ENCODE measurements around the gene HECW1. TPM values are rescaled to one million over a fixed set of nuclear protein-coding genes. Genes with fewer than 3 reads are reported as not detected.
A peak's percentile ranks its signal among the peaks of the same experiment; 100 is the strongest.

Gene HECW1
- total RNA-seq, 1 donor, result 2.9 TPM

GRCh38 chr7:43260980-43261878 lies 148.8 kb downstream of the HECW1 start:
- H3K4me1 ChIP-seq (ENCODE audit: insufficient read depth, low read length), result no peaks in the 10 kb centered on the region
- H2AFZ ChIP-seq (ENCODE audit: low read length), result no peak overlapping the region
- no peaks in the 10 kb centered on the region for H3K79me2 ChIP-seq (ENCODE audit: insufficient read depth, low read length)
- TF ChIP-seq, protein P1, sequence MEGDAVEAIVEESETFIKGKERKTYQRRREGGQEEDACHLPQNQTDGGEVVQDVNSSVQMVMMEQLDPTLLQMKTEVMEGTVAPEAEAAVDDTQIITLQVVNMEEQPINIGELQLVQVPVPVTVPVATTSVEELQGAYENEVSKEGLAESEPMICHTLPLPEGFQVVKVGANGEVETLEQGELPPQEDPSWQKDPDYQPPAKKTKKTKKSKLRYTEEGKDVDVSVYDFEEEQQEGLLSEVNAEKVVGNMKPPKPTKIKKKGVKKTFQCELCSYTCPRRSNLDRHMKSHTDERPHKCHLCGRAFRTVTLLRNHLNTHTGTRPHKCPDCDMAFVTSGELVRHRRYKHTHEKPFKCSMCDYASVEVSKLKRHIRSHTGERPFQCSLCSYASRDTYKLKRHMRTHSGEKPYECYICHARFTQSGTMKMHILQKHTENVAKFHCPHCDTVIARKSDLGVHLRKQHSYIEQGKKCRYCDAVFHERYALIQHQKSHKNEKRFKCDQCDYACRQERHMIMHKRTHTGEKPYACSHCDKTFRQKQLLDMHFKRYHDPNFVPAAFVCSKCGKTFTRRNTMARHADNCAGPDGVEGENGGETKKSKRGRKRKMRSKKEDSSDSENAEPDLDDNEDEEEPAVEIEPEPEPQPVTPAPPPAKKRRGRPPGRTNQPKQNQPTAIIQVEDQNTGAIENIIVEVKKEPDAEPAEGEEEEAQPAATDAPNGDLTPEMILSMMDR (IDR thresholded peaks at IDR 0.05; ENCODE audit: extremely low read depth, low read depth, low read length), result peak; percentile 99
- H3K4me3 ChIP-seq (ENCODE audit: insufficient read depth, low read length), result no peak overlapping the region
- no peak overlapping the region for H3K4me2 ChIP-seq (ENCODE audit: insufficient read depth, low read length)
- DNase-seq (ENCODE audit: insufficient read length, low spot score, missing footprints), result peak; percentile 44
- no peaks in the 10 kb centered on the region for H3K9me3 ChIP-seq (ENCODE audit: low read depth, low read length)
- H3K36me3 ChIP-seq (ENCODE audit: insufficient read depth, low read length), result no peaks in the 10 kb centered on the region
- no peak overlapping the region for H3K27ac ChIP-seq (ENCODE audit: low read depth, low read length)
- no peaks in the 10 kb centered on the region for H4K20me1 ChIP-seq (ENCODE audit: insufficient read depth, low read length)
- H3K27me3 ChIP-seq (ENCODE audit: insufficient read depth, low read length), result no peaks in the 10 kb centered on the region

GRCh38 chr7:43265139-43265538 lies 152.7 kb downstream of the HECW1 start:
- TF ChIP-seq, protein P1 (IDR thresholded peaks at IDR 0.05; ENCODE audit: extremely low read depth, low read depth, low read length), result no peak
- no peak for DNase-seq (ENCODE audit: insufficient read length, low spot score, missing footprints)

GRCh38 chr7:43273939-43274719 lies 161.7 kb downstream of the HECW1 start:
- H3K9me3 ChIP-seq (ENCODE audit: low read depth, low read length), result no peaks in the 10 kb centered on the region
- H3K36me3 ChIP-seq (ENCODE audit: insufficient read depth, low read length), result no peaks in the 10 kb centered on the region
- no peak overlapping the region for H3K4me2 ChIP-seq (ENCODE audit: insufficient read depth, low read length)
- no peaks in the 10 kb centered on the region for H3K79me2 ChIP-seq (ENCODE audit: insufficient read depth, low read length)
- DNase-seq (ENCODE audit: insufficient read length, low spot score, missing footprints), result no peak
- no peak overlapping the region for H3K4me3 ChIP-seq (ENCODE audit: insufficient read depth, low read length)
- no peaks in the 10 kb centered on the region for H3K27me3 ChIP-seq (ENCODE audit: insufficient read depth, low read length)
- no peak overlapping the region for H3K27ac ChIP-seq (ENCODE audit: low read depth, low read length)
- H2AFZ ChIP-seq (ENCODE audit: low read length), result no peak overlapping the region
- no peaks in the 10 kb centered on the region for H4K20me1 ChIP-seq (ENCODE audit: insufficient read depth, low read length)
- no peaks in the 10 kb centered on the region for H3K4me1 ChIP-seq (ENCODE audit: insufficient read depth, low read length)
- TF ChIP-seq, protein P1 (IDR thresholded peaks at IDR 0.05; ENCODE audit: extremely low read depth, low read depth, low read length), result no peak

More at GRCh38 chr7:43265139-43265538, 152.7 kb downstream of the HECW1 start:
- no peak overlapping the region for H2AFZ ChIP-seq (ENCODE audit: low read length)
- H3K9me3 ChIP-seq (ENCODE audit: low read depth, low read length), result no peaks in the 10 kb centered on the region
- H3K79me2 ChIP-seq (ENCODE audit: insufficient read depth, low read length), result no peaks in the 10 kb centered on the region
- no peak overlapping the region for H3K27ac ChIP-seq (ENCODE audit: low read depth, low read length)
- H3K4me3 ChIP-seq (ENCODE audit: insufficient read depth, low read length), result no peak overlapping the region
- no peaks in the 10 kb centered on the region for H4K20me1 ChIP-seq (ENCODE audit: insufficient read depth, low read length)
- H3K4me2 ChIP-seq (ENCODE audit: insufficient read depth, low read length), result no peak overlapping the region
- no peaks in the 10 kb centered on the region for H3K4me1 ChIP-seq (ENCODE audit: insufficient read depth, low read length)
- no peaks in the 10 kb centered on the region for H3K27me3 ChIP-seq (ENCODE audit: insufficient read depth, low read length)
- no peaks in the 10 kb centered on the region for H3K36me3 ChIP-seq (ENCODE audit: insufficient read depth, low read length)

- no peak for DNase-seq (ENCODE audit: insufficient read length, low spot score, missing footprints)
- H3K27ac ChIP-seq (ENCODE audit: low read depth, low read length), result no peak overlapping the region
- H2AFZ ChIP-seq (ENCODE audit: low read length), result no peak overlapping the region
- H3K4me1 ChIP-seq (ENCODE audit: insufficient read depth, low read length), result no peaks in the 10 kb centered on the region
- H3K79me2 ChIP-seq (ENCODE audit: insufficient read depth, low read length), result no peaks in the 10 kb centered on the region
- no peak overlapping the region for H3K4me2 ChIP-seq (ENCODE audit: insufficient read depth, low read length)
- no peak overlapping the region for H3K4me3 ChIP-seq (ENCODE audit: insufficient read depth, low read length)
- H3K9me3 ChIP-seq (ENCODE audit: low read depth, low read length), result no peaks in the 10 kb centered on the region
- no peaks in the 10 kb centered on the region for H3K36me3 ChIP-seq (ENCODE audit: insufficient read depth, low read length)
- TF ChIP-seq, protein P1 (IDR thresholded peaks at IDR 0.05; ENCODE audit: extremely low read depth, low read depth, low read length), result no peak
- no peaks in the 10 kb centered on the region for H4K20me1 ChIP-seq (ENCODE audit: insufficient read depth, low read length)
- H3K27me3 ChIP-seq (ENCODE audit: insufficient read depth, low read length), result no peaks in the 10 kb centered on the region
Measured at GRCh38 chr7:43274752-43275151, 162.3 kb downstream of the HECW1 start.
